ENCODE data around the gene IGSF21.

Gene IGSF21

GRCh38 chr1:18176619-18177018, 69.0 kb downstream of the IGSF21 start:
- Histone ChIP-seq H3K36me3 (ENCODE audit: control insufficient read depth, insufficient read depth, low read length) (no peaks in the 10 kb centered on the region), H3K4me3 (ENCODE audit: low read length) (no peak overlapping the region), H3K27me3 (ENCODE audit: control insufficient read depth, insufficient read depth, low read length) (no peaks in the 10 kb centered on the region), H3K4me1 (ENCODE audit: control insufficient read depth, insufficient read depth, low read length) (peaks cover 4% of the 10 kb centered on the region), H3K27ac (ENCODE audit: low read length) (no peak overlapping the region), H3K9me3 (ENCODE audit: control insufficient read depth, insufficient read depth, low read length) (no peaks in the 10 kb centered on the region)
- DNase-seq (ENCODE audit: low read depth, low spot score): no peak
- no CpG with 5 or more reads among the region's 4 CpGs for WGBS (ENCODE audit: insufficient coverage, insufficient read length)

- H3K27ac ChIP-seq (ENCODE audit: low read length): no peak overlapping the region
- H3K4me1 ChIP-seq (ENCODE audit: control insufficient read depth, insufficient read depth, low read length): peaks cover 6% of the 10 kb centered on the region
- no peak overlapping the region for H3K4me3 ChIP-seq (ENCODE audit: low read length)
- H3K9me3 ChIP-seq (ENCODE audit: control insufficient read depth, insufficient read depth, low read length): no peaks in the 10 kb centered on the region
- WGBS (ENCODE audit: insufficient coverage, insufficient read length): no CpG with 5 or more reads among the region's 8 CpGs
- no peaks in the 10 kb centered on the region for H3K36me3 ChIP-seq (ENCODE audit: control insufficient read depth, insufficient read depth, low read length)
- no peak for DNase-seq (ENCODE audit: low read depth, low spot score)
- no peaks in the 10 kb centered on the region for H3K27me3 ChIP-seq (ENCODE audit: control insufficient read depth, insufficient read depth, low read length)
These were observed 70.5 kb downstream of the IGSF21 start for GRCh38 chr1:18178111-18178510.

- no peak for DNase-seq (ENCODE audit: low read depth, low spot score)
- Histone ChIP-seq H3K4me3 (ENCODE audit: low read length) (no peak overlapping the region), H3K36me3 (ENCODE audit: control insufficient read depth, insufficient read depth, low read length) (no peaks in the 10 kb centered on the region), H3K9me3 (ENCODE audit: control insufficient read depth, insufficient read depth, low read length) (no peaks in the 10 kb centered on the region), H3K27me3 (ENCODE audit: control insufficient read depth, insufficient read depth, low read length) (no peaks in the 10 kb centered on the region), H3K4me1 (ENCODE audit: control insufficient read depth, insufficient read depth, low read length) (peaks cover 6% of the 10 kb centered on the region), H3K27ac (ENCODE audit: low read length) (no peak overlapping the region)
- no CpG with 5 or more reads among the region's 7 CpGs for WGBS (ENCODE audit: insufficient coverage, insufficient read length)
These were observed 71.4 kb downstream of the IGSF21 start for GRCh38 chr1:18179009-18179408.

- H3K9me3 ChIP-seq (ENCODE audit: control insufficient read depth, insufficient read depth, low read length): no peaks in the 10 kb centered on the region
- no peak overlapping the region for H3K27ac ChIP-seq (ENCODE audit: low read length)
- H3K36me3 ChIP-seq (ENCODE audit: control insufficient read depth, insufficient read depth, low read length): no peaks in the 10 kb centered on the region
- no CpG with 5 or more reads among the region's 13 CpGs for WGBS (ENCODE audit: insufficient coverage, insufficient read length)
- H3K27me3 ChIP-seq (ENCODE audit: control insufficient read depth, insufficient read depth, low read length): no peaks in the 10 kb centered on the region
- DNase-seq (ENCODE audit: low read depth, low spot score): no peak
- H3K4me3 ChIP-seq (ENCODE audit: low read length): no peak overlapping the region
- H3K4me1 ChIP-seq (ENCODE audit: control insufficient read depth, insufficient read depth, low read length): 0 out of 2 replicates have a peak, but pooled peaks cover 2% of the 10 kb centered on the region
These were observed 75.0 kb downstream of the IGSF21 start for GRCh38 chr1:18182398-18183160.

GRCh38 chr1:18183533-18183932, 75.9 kb downstream of the IGSF21 start:
- Histone ChIP-seq H3K4me3 (ENCODE audit: low read length) (no peak overlapping the region), H3K9me3 (ENCODE audit: control insufficient read depth, insufficient read depth, low read length) (no peaks in the 10 kb centered on the region), H3K36me3 (ENCODE audit: control insufficient read depth, insufficient read depth, low read length) (no peaks in the 10 kb centered on the region), H3K27me3 (ENCODE audit: control insufficient read depth, insufficient read depth, low read length) (no peaks in the 10 kb centered on the region), H3K27ac (ENCODE audit: low read length) (no peak overlapping the region), H3K4me1 (ENCODE audit: control insufficient read depth, insufficient read depth, low read length) (0 out of 2 replicates have a peak, but pooled peaks cover 2% of the 10 kb centered on the region)
- no peak for DNase-seq (ENCODE audit: low read depth, low spot score)
- WGBS (ENCODE audit: insufficient coverage, insufficient read length): no CpG with 5 or more reads among the region's 7 CpGs

- Histone ChIP-seq H3K4me1 (ENCODE audit: control insufficient read depth, insufficient read depth, low read length) (0 out of 2 replicates have a peak, but pooled peaks cover 2% of the 10 kb centered on the region), H3K27me3 (ENCODE audit: control insufficient read depth, insufficient read depth, low read length) (no peaks in the 10 kb centered on the region), H3K36me3 (ENCODE audit: control insufficient read depth, insufficient read depth, low read length) (no peaks in the 10 kb centered on the region), H3K27ac (ENCODE audit: low read length) (no peak overlapping the region), H3K9me3 (ENCODE audit: control insufficient read depth, insufficient read depth, low read length) (no peaks in the 10 kb centered on the region), H3K4me3 (ENCODE audit: low read length) (no peak overlapping the region)
- WGBS (ENCODE audit: insufficient coverage, insufficient read length): no CpG with 5 or more reads among the region's 5 CpGs
- no peak for DNase-seq (ENCODE audit: low read depth, low spot score)
These were observed 79.5 kb downstream of the IGSF21 start for GRCh38 chr1:18187054-18187453.

GRCh38 chr1:18188820-18189517, 81.4 kb downstream of the IGSF21 start:
- no peaks in the 10 kb centered on the region for H3K4me1 ChIP-seq (ENCODE audit: control insufficient read depth, insufficient read depth, low read length)

GRCh38 chr1:18190598-18190997, 83.0 kb downstream of the IGSF21 start:
- Histone ChIP-seq H3K27ac (ENCODE audit: low read length) (no peak overlapping the region), H3K4me3 (ENCODE audit: low read length) (no peak overlapping the region)
- no CpG with 5 or more reads among the region's 7 CpGs for WGBS (ENCODE audit: insufficient coverage, insufficient read length)

More at GRCh38 chr1:18188820-18189517, 81.4 kb downstream of the IGSF21 start:
- Histone ChIP-seq H3K27me3 (ENCODE audit: control insufficient read depth, insufficient read depth, low read length) (no peaks in the 10 kb centered on the region), H3K36me3 (ENCODE audit: control insufficient read depth, insufficient read depth, low read length) (no peaks in the 10 kb centered on the region), H3K4me3 (ENCODE audit: low read length) (no peak overlapping the region), H3K9me3 (ENCODE audit: control insufficient read depth, insufficient read depth, low read length) (no peaks in the 10 kb centered on the region), H3K27ac (ENCODE audit: low read length) (no peak overlapping the region)
- no CpG with 5 or more reads among the region's 9 CpGs for WGBS (ENCODE audit: insufficient coverage, insufficient read length)
- no peak for DNase-seq (ENCODE audit: low read depth, low spot score)

GRCh38 chr1:18191037-18191436, 83.4 kb downstream of the IGSF21 start:
- no peaks in the 10 kb centered on the region for H3K4me1 ChIP-seq (ENCODE audit: control insufficient read depth, insufficient read depth, low read length)
- no peak for DNase-seq (ENCODE audit: low read depth, low spot score)
- no peaks in the 10 kb centered on the region for H3K27me3 ChIP-seq (ENCODE audit: control insufficient read depth, insufficient read depth, low read length)
- H3K27ac ChIP-seq (ENCODE audit: low read length): no peak overlapping the region
- WGBS (ENCODE audit: insufficient coverage, insufficient read length): no CpG with 5 or more reads among the region's 3 CpGs
- H3K9me3 ChIP-seq (ENCODE audit: control insufficient read depth, insufficient read depth, low read length): no peaks in the 10 kb centered on the region
- no peak overlapping the region for H3K4me3 ChIP-seq (ENCODE audit: low read length)
- no peaks in the 10 kb centered on the region for H3K36me3 ChIP-seq (ENCODE audit: control insufficient read depth, insufficient read depth, low read length)

More at GRCh38 chr1:18190598-18190997, 83.0 kb downstream of the IGSF21 start:
- DNase-seq (ENCODE audit: low read depth, low spot score): no peak
- Histone ChIP-seq H3K4me1 (ENCODE audit: control insufficient read depth, insufficient read depth, low read length) (no peaks in the 10 kb centered on the region), H3K36me3 (ENCODE audit: control insufficient read depth, insufficient read depth, low read length) (no peaks in the 10 kb centered on the region), H3K27me3 (ENCODE audit: control insufficient read depth, insufficient read depth, low read length) (no peaks in the 10 kb centered on the region), H3K9me3 (ENCODE audit: control insufficient read depth, insufficient read depth, low read length) (no peaks in the 10 kb centered on the region)

- H3K27me3 ChIP-seq (ENCODE audit: control insufficient read depth, insufficient read depth, low read length): no peaks in the 10 kb centered on the region
- WGBS (ENCODE audit: insufficient coverage, insufficient read length): no CpG with 5 or more reads among the region's 18 CpGs
These were observed 84.0 kb downstream of the IGSF21 start for GRCh38 chr1:18191481-18192155.

More at GRCh38 chr1:18191481-18192155, 84.0 kb downstream of the IGSF21 start:
- no peaks in the 10 kb centered on the region for H3K4me1 ChIP-seq (ENCODE audit: control insufficient read depth, insufficient read depth, low read length)
- no peaks in the 10 kb centered on the region for H3K9me3 ChIP-seq (ENCODE audit: control insufficient read depth, insufficient read depth, low read length)
- no peak overlapping the region for H3K27ac ChIP-seq (ENCODE audit: low read length)
- no peaks in the 10 kb centered on the region for H3K36me3 ChIP-seq (ENCODE audit: control insufficient read depth, insufficient read depth, low read length)
- no peak overlapping the region for H3K4me3 ChIP-seq (ENCODE audit: low read length)
- no peak for DNase-seq (ENCODE audit: low read depth, low spot score)

Data from iPS DF 6.9 (cell line).